Hematopoietic multipotent progenitor cell treated with erythropoietin and hydrocortisone succinate and interleukin-3 and kit ligand, for 15 days (in vitro differentiated cells): ENCODE results near the gene PTK6.
A peak's percentile ranks its signal among the peaks of the same experiment; 100 is the strongest.

Experiments used
- DNase-seq: peaks from one replicate; pipeline ENCODE4 v3.0.0-alpha.2; 2015; ENCODE audit warnings: low spot score

The PTK6 gene

GRCh38 chr20:63557481-63557891, 20.3 kb upstream of the PTK6 start:
- no peak for DNase-seq

- no peak for DNase-seq
Measured at GRCh38 chr20:63556873-63557478, 19.8 kb upstream of the PTK6 start.

DNA sequence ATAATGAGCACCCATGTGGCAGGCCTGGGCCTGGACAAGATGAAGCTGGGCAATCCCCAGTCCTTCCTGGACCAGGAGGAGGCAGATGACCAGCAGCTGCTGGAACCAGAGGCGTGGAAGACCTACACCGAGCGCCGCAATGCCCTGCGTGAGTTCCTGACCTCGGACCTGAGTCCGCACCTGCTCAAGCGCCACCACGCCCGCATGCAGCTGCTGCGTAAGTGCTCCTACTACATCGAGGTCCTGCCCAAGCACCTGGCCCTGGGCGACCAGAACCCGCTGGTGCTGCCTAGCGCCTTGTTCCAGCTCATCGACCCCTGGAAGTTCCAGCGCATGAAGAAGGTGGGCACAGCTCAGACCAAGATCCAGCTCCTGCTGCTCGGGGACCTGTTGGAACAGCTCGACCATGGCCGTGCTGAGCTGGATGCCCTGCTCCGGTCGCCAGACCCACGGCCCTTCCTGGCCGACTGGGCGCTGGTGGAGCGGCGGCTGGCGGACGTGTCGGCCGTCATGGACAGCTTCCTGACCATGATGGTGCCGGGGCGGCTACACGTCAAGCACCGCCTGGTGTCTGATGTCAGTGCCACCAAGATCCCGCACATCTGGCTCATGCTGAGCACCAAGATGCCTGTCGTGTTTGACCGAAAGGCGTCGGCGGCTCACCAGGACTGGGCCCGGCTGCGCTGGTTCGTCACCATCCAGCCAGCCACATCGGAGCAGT, 18.6 kb upstream of the PTK6 start:
- no peak for DNase-seq

DNA sequence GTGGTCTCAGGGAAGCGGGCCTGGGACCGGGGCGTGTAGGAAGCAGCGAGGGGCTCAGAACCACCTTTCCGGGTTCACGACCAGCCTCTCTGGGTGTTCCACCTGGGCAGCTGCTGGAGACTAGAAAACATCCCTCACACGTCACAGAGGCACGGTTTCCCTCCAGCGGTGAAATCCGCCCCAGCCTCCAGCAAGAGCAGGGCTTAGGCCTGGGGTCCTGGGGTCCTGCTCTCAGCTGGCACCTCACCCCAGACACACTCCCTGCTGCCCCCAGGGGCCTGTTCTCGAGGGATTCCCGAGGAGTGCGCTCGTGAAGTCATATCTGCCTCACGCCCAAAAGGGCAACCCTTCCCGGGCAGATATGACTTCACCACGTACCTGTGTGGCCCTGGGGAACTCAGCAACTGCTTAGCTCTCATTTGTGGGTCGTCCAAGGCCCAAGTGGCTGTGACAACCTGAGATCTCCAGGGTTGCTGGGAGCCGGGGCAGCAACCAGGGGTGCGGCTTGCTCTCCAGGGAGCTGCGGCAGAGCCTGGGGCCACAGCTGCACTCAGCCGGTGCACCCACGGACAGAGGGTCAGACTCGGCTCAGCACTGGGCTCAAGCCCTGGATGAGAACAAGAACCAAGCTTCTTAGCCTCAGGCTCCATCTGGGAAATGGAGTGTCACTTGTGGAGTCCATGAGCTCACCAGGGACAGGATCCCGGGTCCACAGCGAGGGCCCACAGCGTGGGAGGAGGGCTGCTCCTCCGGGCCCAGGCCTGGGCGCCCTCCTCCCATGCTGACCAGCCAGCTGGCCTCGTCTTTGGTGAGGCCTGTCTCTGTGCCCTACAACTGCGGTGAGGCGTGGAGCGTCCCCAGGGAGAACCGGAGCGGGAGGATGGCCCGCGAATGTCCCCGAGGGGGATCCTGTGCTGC, 17.4 kb upstream of the PTK6 start:
- no peak for DNase-seq

DNA sequence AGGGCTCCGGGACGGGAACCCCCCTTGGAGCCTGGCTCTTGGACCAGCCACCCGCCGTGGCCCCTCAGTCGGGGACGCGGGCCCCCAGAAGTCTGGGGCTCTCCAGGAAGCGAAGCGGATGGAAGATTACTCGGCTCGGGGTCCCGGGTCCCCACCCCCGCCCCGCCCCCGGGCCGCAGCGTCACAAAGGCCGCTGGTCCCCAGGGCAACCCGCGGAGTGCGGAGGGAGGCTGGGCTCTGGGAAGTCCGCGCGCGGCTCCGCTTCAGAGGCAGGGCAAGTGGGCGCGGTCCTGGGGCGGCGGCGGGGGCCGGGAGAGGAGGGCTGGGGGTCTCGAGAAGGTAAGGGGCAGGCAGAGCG, 16.7 kb upstream of the PTK6 start, which contains the start of gene FNDC11:
Gene FNDC11 (plus strand): TSS at position 227 of the 358 bp plus-strand sequence. CDS start 1,505 bp downstream, outside the sequence.
- no peak for DNase-seq

DNA sequence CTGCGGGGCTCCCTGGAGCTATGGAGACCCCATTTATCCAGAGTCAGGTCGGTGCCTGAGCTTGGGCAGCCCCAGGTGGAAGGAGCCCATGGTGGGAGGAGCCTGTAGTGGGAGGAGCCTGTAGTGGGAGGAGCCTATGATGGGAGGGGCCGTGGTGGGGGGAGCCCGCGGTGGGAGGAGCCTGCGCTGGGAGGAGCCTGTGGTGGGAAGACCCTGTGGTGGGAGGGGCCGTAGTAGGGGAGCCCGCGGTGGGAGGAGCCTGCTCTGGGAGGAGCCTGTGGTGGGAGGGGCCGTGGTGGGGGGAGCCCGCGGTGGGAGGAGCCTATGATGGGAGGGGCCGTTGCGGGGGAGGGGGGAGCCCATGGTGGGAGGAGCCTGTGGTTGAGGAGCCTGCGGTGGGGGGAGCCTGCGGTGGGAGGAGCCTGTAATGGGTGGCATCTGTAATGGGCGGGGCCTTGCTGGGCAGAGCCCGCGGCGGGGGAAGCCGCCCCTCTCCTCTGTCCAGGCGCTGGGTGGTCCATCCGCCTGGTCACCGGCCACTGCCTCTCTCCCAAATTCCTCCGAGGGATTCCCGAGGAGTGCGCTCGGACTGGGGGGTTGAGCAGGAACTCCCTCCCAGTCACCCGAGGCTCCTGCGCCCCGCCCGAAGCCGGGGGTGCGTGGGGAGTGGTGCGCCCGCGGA, 16.2 kb upstream of the PTK6 start:
- peak; percentile 67 for DNase-seq

DNA sequence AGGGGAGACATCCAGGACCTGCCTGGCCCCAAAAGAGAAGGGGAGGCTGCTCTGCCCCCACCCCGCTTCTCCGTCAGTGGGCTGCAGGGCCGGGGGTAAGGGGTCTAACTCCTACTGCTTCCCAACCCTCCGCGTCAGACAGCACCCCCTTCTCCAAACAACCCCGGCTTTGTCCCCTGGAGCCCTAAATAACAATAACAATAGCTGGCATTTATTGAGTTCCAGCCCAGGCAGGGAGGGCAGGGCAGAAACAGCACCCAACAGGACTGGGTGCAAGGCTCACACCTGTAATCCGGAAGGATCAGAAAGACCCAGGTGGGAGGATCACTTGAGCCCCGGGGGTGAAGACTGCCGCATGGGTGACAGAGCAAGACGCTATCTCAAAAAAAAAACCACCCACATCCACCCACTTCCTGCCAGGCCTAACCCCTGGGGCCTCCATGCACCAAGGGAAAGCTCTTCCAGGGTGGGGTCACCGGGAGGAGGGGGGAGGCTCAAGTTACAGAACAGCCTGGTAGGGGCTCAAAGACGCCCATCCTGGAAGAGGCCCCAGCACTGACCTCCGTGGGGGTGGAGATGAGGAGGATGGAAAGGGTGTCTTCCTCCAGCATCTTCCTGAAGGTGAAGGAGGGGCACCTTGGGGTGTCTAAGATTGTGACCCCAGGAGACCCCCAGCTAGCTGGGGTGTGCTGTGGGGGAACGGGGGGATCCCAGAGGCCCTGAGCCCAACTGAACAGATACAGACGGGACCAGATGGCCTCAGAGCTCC, 15.5 kb upstream of the PTK6 start:
- DNase-seq: no peak

- DNase-seq: no peak
Measured at GRCh38 chr20:63551068-63551467, 13.9 kb upstream of the PTK6 start.

GRCh38 chr20:63549679-63550282, 12.6 kb upstream of the PTK6 start:
- DNase-seq: no peak

DNA sequence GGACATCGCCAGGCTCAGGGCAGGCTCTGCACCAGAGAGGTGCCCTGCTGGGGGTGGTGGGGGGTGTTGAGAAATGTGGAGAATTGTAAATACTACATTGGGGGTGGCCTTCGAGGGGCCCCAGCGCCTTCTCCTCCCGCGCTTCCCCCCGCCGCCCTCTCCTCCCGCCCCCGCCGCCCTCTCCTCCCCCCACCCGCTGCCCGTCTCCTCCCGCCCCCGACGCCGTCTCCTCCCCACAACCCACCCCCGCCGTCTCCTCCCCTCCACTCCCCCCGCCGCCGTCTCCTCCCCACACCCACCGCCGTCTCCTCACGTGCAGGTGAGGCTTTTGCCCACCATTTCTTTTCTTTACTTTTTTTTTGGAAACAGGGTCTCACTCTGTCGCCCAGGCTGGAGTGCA, 11.8 kb upstream of the PTK6 start:
- DNase-seq: no peak

DNA sequence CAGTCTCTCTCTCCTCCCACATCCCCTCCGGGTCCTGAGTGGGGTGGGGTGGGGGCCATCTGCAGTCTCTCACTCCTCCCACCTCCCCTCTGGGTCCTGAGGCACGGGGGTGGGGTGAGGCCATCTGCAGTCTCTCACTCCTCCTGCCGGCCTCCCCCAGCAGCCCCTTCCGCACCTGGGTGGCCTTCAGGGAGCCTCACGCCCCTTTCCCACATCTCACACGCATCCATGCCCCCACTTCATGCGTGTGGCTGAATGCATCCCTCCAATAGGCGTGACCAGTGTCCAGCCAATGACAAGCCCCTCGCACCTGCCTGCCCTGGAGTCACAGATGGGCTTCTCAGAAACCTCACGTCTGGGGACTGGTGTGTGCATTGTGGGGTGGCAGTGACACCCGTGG, 11.4 kb upstream of the PTK6 start:
- no peak for DNase-seq

- DNase-seq: no peak
Measured at GRCh38 chr20:63547725-63548480, 10.7 kb upstream of the PTK6 start, which contains the start of gene SRMS. Gene SRMS, minus strand, starts transcription at chr20:63547749. Its CDS starts 286 bp downstream, at chr20:63547463.

GRCh38 chr20:63546956-63547724, 10.0 kb upstream of the PTK6 start:
- DNase-seq: no peak

GRCh38 chr20:63546256-63546955, 9.2 kb upstream of the PTK6 start:
- DNase-seq: no peak

DNA sequence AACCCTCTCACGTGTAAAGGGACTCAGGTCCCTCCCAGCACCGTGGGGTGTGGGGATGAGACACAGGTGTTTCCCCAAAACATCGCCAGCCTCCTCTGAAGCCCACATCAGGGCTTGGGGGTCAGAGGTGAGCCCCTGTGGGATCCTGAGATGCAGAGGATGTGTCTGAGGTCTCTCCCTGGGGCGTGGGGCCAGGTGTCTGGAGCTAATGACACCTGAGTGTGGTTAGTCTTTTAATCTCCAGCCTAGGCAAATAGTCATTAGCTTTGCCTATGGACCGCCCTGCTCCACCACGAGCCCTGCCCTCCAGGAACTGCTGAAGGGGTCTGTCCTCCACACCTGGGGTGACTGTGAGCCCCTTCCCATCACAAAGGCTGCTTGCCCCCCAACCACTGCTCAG, 8.6 kb upstream of the PTK6 start:
- no peak for DNase-seq

- DNase-seq: no peak
Measured at GRCh38 chr20:63544958-63545516, 7.9 kb upstream of the PTK6 start.

- DNase-seq: no peak
Measured at GRCh38 chr20:63544241-63544957, 7.2 kb upstream of the PTK6 start.

DNA sequence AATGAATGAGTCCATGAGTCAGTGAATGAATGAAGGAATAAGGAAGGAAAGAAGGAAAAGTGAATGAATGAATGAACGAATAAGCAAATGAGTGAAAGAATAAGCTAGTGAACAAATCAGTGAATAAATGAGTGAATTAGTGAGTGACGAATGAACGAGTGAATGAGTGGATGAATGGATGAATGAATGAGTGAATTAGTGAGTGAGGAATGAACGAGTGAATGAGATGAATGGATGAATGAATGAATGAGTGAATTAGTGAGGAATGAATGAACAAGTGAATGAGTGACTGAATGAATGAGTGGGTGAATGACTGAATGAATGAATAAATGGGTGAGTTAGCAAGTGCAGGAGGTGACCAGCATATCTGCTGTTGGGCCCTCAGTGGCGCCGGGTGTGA, 6.6 kb upstream of the PTK6 start:
- no peak for DNase-seq
